ENCODE data around the gene ABCC2. TPM values are rescaled to one million over a fixed set of nuclear protein-coding genes. Genes with fewer than 3 reads are reported as not detected.

ABCC2 gene
- total and polyA plus RNA-seq, 8 donors = 0.60 to 1.8 (median 1.1) TPM

GRCh38 chr10:99874341-99875085 is 92.1 kb downstream of the ABCC2 start:
- intact Hi-C loops (cut with DNase I) = no loop called here
- no peaks in the 10 kb centered on the region for H3K9me3 ChIP-seq
- no peak overlapping the region for H3K27ac ChIP-seq
- no peak for TF ChIP-seq CTCF (IDR thresholded peaks at IDR 0.05)
- H3K27me3 ChIP-seq = peaks cover 0 to 5% of the 10 kb centered on the region in 2 donors
- DNase-seq (no peak), ATAC-seq (no peak)
- peaks cover 0 to 47% of the 10 kb centered on the region in 2 donors for H3K36me3 ChIP-seq
- H3K4me1 ChIP-seq = no peaks in the 10 kb centered on the region
- H3K4me3 ChIP-seq = no peak overlapping the region

GRCh38 chr10:99875473-99875872 is 93.0 kb downstream of the ABCC2 start:
- Histone ChIP-seq H3K9me3 (no peaks in the 10 kb centered on the region), H3K27me3 (no peaks in the 10 kb centered on the region), H3K27ac (no peak overlapping the region), H3K36me3 (peaks cover 0 to 57% of the 10 kb centered on the region in 2 donors), H3K4me3 (no peak overlapping the region), H3K4me1 (no peaks in the 10 kb centered on the region)
- intact Hi-C loops (cut with DNase I) = no loop called here
- ATAC-seq (no peak), DNase-seq (no peak)
- no peak for TF ChIP-seq CTCF (IDR thresholded peaks at IDR 0.05)

GRCh38 chr10:99880080-99880835 is 97.8 kb downstream of the ABCC2 start:
- Histone ChIP-seq H3K4me1 (no peaks in the 10 kb centered on the region), H3K9me3 (no peaks in the 10 kb centered on the region), H3K27ac (peak overlapping the region in 1 of 2 donors; percentile 33), H3K4me3 (no peak overlapping the region), H3K36me3 (peaks cover 0 to 100% of the 10 kb centered on the region in 2 donors), H3K27me3 (no peaks in the 10 kb centered on the region)
- ATAC-seq = no peak
- no peak for DNase-seq
- no peak for TF ChIP-seq CTCF (IDR thresholded peaks at IDR 0.05)
- intact Hi-C loops (cut with DNase I) = no loop called here

GRCh38 chr10:99881371-99881770 is 98.9 kb downstream of the ABCC2 start:
- Histone ChIP-seq H3K27ac (no peak overlapping the region), H3K27me3 (no peaks in the 10 kb centered on the region), H3K36me3 (peaks cover 0 to 100% of the 10 kb centered on the region in 2 donors), H3K4me1 (no peaks in the 10 kb centered on the region), H3K4me3 (no peak overlapping the region), H3K9me3 (no peaks in the 10 kb centered on the region)
- intact Hi-C loops (cut with DNase I) = no loop called here
- DNase-seq = no peak
- no peak for TF ChIP-seq CTCF (IDR thresholded peaks at IDR 0.05)
- ATAC-seq = no peak

GRCh38 chr10:99883523-99883922 is 101.1 kb downstream of the ABCC2 start:
- Histone ChIP-seq H3K27me3 (no peaks in the 10 kb centered on the region), H3K9me3 (no peaks in the 10 kb centered on the region), H3K36me3 (peaks cover 0 to 100% of the 10 kb centered on the region in 2 donors), H3K4me3 (no peak overlapping the region), H3K4me1 (no peaks in the 10 kb centered on the region), H3K27ac (no peak overlapping the region)
- no peak for DNase-seq
- TF ChIP-seq CTCF (IDR thresholded peaks at IDR 0.05) = no peak
- intact Hi-C loops (cut with DNase I) = no loop called here
- ATAC-seq = no peak
